Endothelial cell of umbilical vein (primary cell): ENCODE measurements around the gene NPB.
A peak's percentile ranks its signal among the peaks of the same experiment; 100 is the strongest.

ENCODE experiments used
- CTCF ChIP-seq, 2 donors: IDR thresholded peaks; 1 replicate in 1 of 2; 2 replicates in 1 of 2; pipeline ENCODE4 v1.5.1; 2011; ENCODE audit warnings: low read length in 2 of 2, mild to moderate bottlenecking in 2 of 2, moderate library complexity in 2 of 2, control low read depth in 1 of 2, inconsistent platforms in 1 of 2, low read depth in 1 of 2; ENCODE audit not compliant: insufficient read depth in 1 of 2; ENCODE audit errors: extremely low read depth in 1 of 2
- EZH2 ChIP-seq: IDR thresholded peaks from 2 replicates; pipeline ENCODE4 v1.6.1; 2012; ENCODE audit warnings: borderline replicate concordance, low read depth, mild to moderate bottlenecking, moderate library complexity, low read length, inconsistent platforms; ENCODE audit not compliant: severe bottlenecking
- FOS ChIP-seq: IDR thresholded peaks from 2 replicates; pipeline ENCODE4 v1.6.1; 2011; ENCODE audit warnings: mild to moderate bottlenecking, low read length, moderate library complexity, borderline replicate concordance; ENCODE audit not compliant: insufficient read depth
- JUN ChIP-seq: IDR thresholded peaks from 2 replicates; pipeline ENCODE4 v1.6.1; 2011; ENCODE audit warnings: borderline replicate concordance, low read depth; ENCODE audit not compliant: insufficient read length, insufficient read depth
- POLR2A ChIP-seq: IDR thresholded peaks from 2 replicates; pipeline ENCODE4 v1.6.1; 2012; ENCODE audit warnings: low read depth, mild to moderate bottlenecking, control low read depth, low read length

- TF ChIP-seq CTCF (IDR thresholded peaks at IDR 0.05; ENCODE audit: extremely low read depth in 1 of 2, insufficient read depth in 1 of 2, low read depth in 1 of 2, low read length in 2 of 2) = no peak
- no peak for TF ChIP-seq EZH2
- no peak for TF ChIP-seq FOS
- TF ChIP-seq JUN = no peak
- peak; percentile 27 for TF ChIP-seq POLR2A
Observed at GRCh38 chr17:81867170-81867990, 34.7 kb upstream of the NPB start.
